Panc1 (cell line): Measurements from ENCODE around the gene SOD1. TPM values are rescaled to one million over a fixed set of nuclear protein-coding genes. Genes with fewer than 3 reads are reported as not detected.

Experiments used
- ATAC-seq: fragments of 200-7000 bp; cut with Tn5 transposase; 2 replicates; pipeline ENCODE4 v1.9.1; 2020; ENCODE audit warnings: mild to moderate bottlenecking, moderate library complexity
- BruUV-seq: library from RNA; stranded (reverse); fragments of 400-500 nt; replicated peaks from 2 replicates; lab custom pipeline; 2021; lab: Mats Ljungman, UMichigan
- CTCF ChIA-PET: fragments of 300-600 bp; sonication (Branson Sonifier 250); formaldehyde crosslinking; loops from one replicate; lab custom pipeline; 2022; ENCODE audit warnings: antibody characterized with exemption; lab: Charles Lee
- POLR2A ChIA-PET: fragments of 300-600 bp; sonication (Branson Sonifier 250); formaldehyde crosslinking; loops from one replicate; lab custom pipeline; 2022; ENCODE audit warnings: antibody characterized with exemption; lab: Charles Lee
- DNase-seq: peaks from one replicate; pipeline ENCODE4 v3.0.0-alpha.2; 2010; ENCODE audit warnings: low read depth, low spot score
- H3K27ac ChIP-seq: 2 replicates; pipeline ENCODE4 v1.5.1; 2011; ENCODE audit warnings: mild to moderate bottlenecking, low read length, inconsistent platforms
- H3K27me3 ChIP-seq: fragments of 200-500 bp; sonication (Bioruptor generic); 2 replicates; pipeline ENCODE4 v1.6.0; 2014; ENCODE audit warnings: low read length, inconsistent platforms; ENCODE audit not compliant: control insufficient read depth, insufficient read depth
- H3K36me3 ChIP-seq: fragments of 200-500 bp; sonication (Bioruptor generic); 2 replicates; pipeline ENCODE4 v1.5.1; 2014; ENCODE audit warnings: inconsistent platforms, mild to moderate bottlenecking, low read length, moderate library complexity; ENCODE audit not compliant: control insufficient read depth, insufficient read depth
- H3K4me1 ChIP-seq: 2 replicates; pipeline ENCODE4 v1.5.1; 2011; ENCODE audit warnings: inconsistent platforms, mild to moderate bottlenecking, low read length, moderate library complexity; ENCODE audit not compliant: control insufficient read depth, insufficient read depth
- H3K4me3 ChIP-seq, 2 experiments: 2 replicates each; pipeline ENCODE4 v1.5.1; 2011 to 2012; ENCODE audit warnings: low read depth in 2 of 2, low read length in 2 of 2, mild to moderate bottlenecking in 2 of 2, inconsistent platforms in 1 of 2, moderate library complexity in 1 of 2
- H3K9me3 ChIP-seq: fragments of 200-500 bp; sonication (Bioruptor generic); 2 replicates; pipeline ENCODE4 v1.5.1; 2014; ENCODE audit warnings: low read depth, mild to moderate bottlenecking, inconsistent platforms, low read length, moderate library complexity; ENCODE audit not compliant: control insufficient read depth, insufficient read depth
- POLR2AphosphoS5 ChIP-seq: IDR thresholded peaks from 2 replicates; pipeline ENCODE4 v1.6.1; 2012; ENCODE audit warnings: mild to moderate bottlenecking, low read depth, low read length, moderate library complexity
- REST ChIP-seq, 2 experiments: IDR thresholded peaks; 2 replicates each; pipeline ENCODE4 v1.6.1; 2011 to 2012; ENCODE audit warnings: low read depth in 2 of 2, control low read depth in 1 of 2, low read length in 1 of 2, mild to moderate bottlenecking in 1 of 2, moderate library complexity in 1 of 2; ENCODE audit not compliant: insufficient read depth in 1 of 2
- SIN3A ChIP-seq: IDR thresholded peaks from 2 replicates; pipeline ENCODE4 v1.6.1; 2012; ENCODE audit warnings: low read depth, mild to moderate bottlenecking, low read length, moderate library complexity, borderline replicate concordance; ENCODE audit not compliant: insufficient read depth
- TCF7L2 ChIP-seq: IDR thresholded peaks from 2 replicates; pipeline ENCODE4 v1.6.1; 2011; ENCODE audit warnings: mild to moderate bottlenecking, low read depth, low read length, inconsistent platforms
- in situ Hi-C: cut with HindIII; loops from 2 replicates; pipeline ENCODE4 v1.10.0; 2016; ENCODE audit warnings: low sequenced_read_pairs, low pct_unique_long_range_greater_than_20kb
- intact Hi-C: fragments of 100-400 bp; cut with micrococcal nuclease; formaldehyde crosslinking; loops from one replicate; pipeline ENCODE4 v1.10.0; 2022; ENCODE audit not compliant: unreplicated experiment
- total RNA-seq: library from RNA; stranded (reverse); gene quantifications from one replicate; pipeline ENCODE4 v1.2.1, GENCODE V29; 2021; ENCODE audit not compliant: unreplicated experiment
- TF ChIP-seq, protein P1 (sequence below): fragments of 450-650 bp; IDR thresholded peaks from 2 replicates; pipeline ENCODE4 v1.5.1; 2017; ENCODE audit warnings: mild to moderate bottlenecking

SOD1 gene
- total RNA-seq, 1 experiment from 2014 or later = 221 TPM

DNA sequence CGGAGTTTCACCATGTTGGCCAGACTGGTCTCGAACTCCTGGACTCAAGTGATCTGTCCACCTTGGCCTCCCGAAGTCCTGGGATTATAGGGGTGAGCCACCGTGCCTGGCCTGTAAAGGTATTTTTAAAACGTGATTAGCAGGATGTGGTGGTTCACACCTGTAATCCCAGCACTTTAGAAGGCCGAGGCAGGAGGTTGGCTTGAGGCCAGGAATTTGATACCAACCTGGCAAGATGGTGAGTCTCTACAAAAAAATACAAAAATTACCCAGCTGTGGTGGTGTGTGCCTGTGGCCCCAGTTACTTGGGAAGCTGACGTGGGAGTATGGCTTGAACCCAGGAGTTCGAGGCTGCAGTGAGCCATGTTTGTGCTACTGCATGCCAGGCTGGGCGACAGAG, 43.3 kb upstream of the SOD1 start:
- ATAC-seq (no peak), DNase-seq (no peak)
- in situ Hi-C loops = no loop called here
- Histone ChIP-seq H3K27ac (no peak overlapping the region), H3K36me3 (no peaks in the 10 kb centered on the region), H3K4me3 (no peak overlapping the region), H3K27me3 (no peaks in the 10 kb centered on the region), H3K4me1 (no peaks in the 10 kb centered on the region), H3K9me3 (no peaks in the 10 kb centered on the region)
- BruUV-seq = no TSS peak
- no peak for TF ChIP-seq POLR2AphosphoS5
- TF ChIP-seq SIN3A = no peak
- TF ChIP-seq TCF7L2 = no peak
- TF ChIP-seq, protein P1, sequence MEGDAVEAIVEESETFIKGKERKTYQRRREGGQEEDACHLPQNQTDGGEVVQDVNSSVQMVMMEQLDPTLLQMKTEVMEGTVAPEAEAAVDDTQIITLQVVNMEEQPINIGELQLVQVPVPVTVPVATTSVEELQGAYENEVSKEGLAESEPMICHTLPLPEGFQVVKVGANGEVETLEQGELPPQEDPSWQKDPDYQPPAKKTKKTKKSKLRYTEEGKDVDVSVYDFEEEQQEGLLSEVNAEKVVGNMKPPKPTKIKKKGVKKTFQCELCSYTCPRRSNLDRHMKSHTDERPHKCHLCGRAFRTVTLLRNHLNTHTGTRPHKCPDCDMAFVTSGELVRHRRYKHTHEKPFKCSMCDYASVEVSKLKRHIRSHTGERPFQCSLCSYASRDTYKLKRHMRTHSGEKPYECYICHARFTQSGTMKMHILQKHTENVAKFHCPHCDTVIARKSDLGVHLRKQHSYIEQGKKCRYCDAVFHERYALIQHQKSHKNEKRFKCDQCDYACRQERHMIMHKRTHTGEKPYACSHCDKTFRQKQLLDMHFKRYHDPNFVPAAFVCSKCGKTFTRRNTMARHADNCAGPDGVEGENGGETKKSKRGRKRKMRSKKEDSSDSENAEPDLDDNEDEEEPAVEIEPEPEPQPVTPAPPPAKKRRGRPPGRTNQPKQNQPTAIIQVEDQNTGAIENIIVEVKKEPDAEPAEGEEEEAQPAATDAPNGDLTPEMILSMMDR = no peak
- no peak for TF ChIP-seq REST (IDR thresholded peaks at IDR 0.05; ENCODE audit: insufficient read depth in 1 of 2, low read depth in 2 of 2, low read length in 1 of 2)
- ChIA-PET CTCF (no interaction called here), POLR2A (no interaction called here)
- intact Hi-C loops = no loop called here

GRCh38 chr21:31618696-31619430, 40.6 kb upstream of the SOD1 start:
- ATAC-seq (no peak), DNase-seq (no peak)
- Histone ChIP-seq H3K36me3 (no peaks in the 10 kb centered on the region), H3K9me3 (no peaks in the 10 kb centered on the region), H3K4me1 (no peaks in the 10 kb centered on the region), H3K27ac (no peak overlapping the region), H3K4me3 (no peak overlapping the region), H3K27me3 (no peaks in the 10 kb centered on the region)
- POLR2A ChIA-PET = no interaction called here
- TF ChIP-seq SIN3A = no peak
- no peak for TF ChIP-seq TCF7L2
- TF ChIP-seq, protein P1 = no peak
- no peak for TF ChIP-seq POLR2AphosphoS5
- no peak for TF ChIP-seq REST (IDR thresholded peaks at IDR 0.05; ENCODE audit: insufficient read depth in 1 of 2, low read depth in 2 of 2, low read length in 1 of 2)
- no TSS peak for BruUV-seq
- CTCF ChIA-PET = no interaction called here
- intact Hi-C loops = no loop called here
- in situ Hi-C loops = no loop called here
